Activated T-helper 17 cell treated with anti-CD3 and anti-CD28 coated beads, Interleukin-2, amount 50 U/mL, for 72 hours (primary cell): Measurements from ENCODE around the gene CD38. TPM values are rescaled to one million over a fixed set of nuclear protein-coding genes. Genes with fewer than 3 reads are reported as not detected.
"Not testable (repeated sequence)": the region's sequence is repeated elsewhere in the genome, so short reads cannot be mapped to it uniquely, and the experiment has no call there.

Experiments
- ATAC-seq: fragments of 150-1000 bp; cut with Tn5 transposase; replicated peaks from 2 replicates; pipeline ENCODE4 v1.10.0; 2021; ENCODE audit warnings: mild to moderate bottlenecking, moderate library complexity
- H3K27ac Mint-ChIP-seq: one replicate; pipeline ENCODE4 v1.8.0; 2022; ENCODE audit warnings: mixed read lengths
- H3K27me3 Mint-ChIP-seq: one replicate; pipeline ENCODE4 v1.8.0; 2022; ENCODE audit warnings: mixed read lengths
- H3K36me3 Mint-ChIP-seq: one replicate; pipeline ENCODE4 v1.8.0; 2022; ENCODE audit warnings: low read depth, mild to moderate bottlenecking, mixed read lengths
- H3K4me1 Mint-ChIP-seq: one replicate; pipeline ENCODE4 v1.8.0; 2022; ENCODE audit warnings: mixed read lengths
- H3K4me3 Mint-ChIP-seq: one replicate; pipeline ENCODE4 v1.8.0; 2022; ENCODE audit warnings: mild to moderate bottlenecking, mixed read lengths
- H3K9me3 Mint-ChIP-seq: one replicate; pipeline ENCODE4 v1.8.0; 2022; ENCODE audit warnings: mixed read lengths
- total RNA-seq, 2 donors: library from RNA; stranded (reverse); gene quantifications; one replicate each; pipeline ENCODE4 v1.2.3, GENCODE V29; 2022

The CD38 gene
- total RNA-seq, 2 donors from 2014 or later = 3.0 to 3.9 TPM

DNA sequence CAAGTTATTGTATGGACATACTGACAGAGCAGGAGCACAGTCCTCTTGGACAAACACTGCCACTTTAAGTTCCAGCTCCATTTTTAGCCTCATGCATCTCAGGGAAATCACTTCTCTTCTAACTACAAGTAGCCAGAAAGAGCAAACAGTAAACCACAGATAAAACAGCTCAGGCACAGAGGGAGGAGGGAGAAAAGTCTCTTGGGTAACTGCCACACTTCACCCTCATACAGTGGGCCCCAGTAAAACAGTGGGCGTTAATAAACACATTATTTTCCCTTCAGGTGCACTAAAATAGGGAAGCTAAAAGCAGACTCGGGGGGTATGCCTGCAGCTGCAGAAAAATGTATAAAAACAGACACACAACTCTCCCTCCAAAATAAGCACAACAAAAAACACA is 21.6 kb downstream of the CD38 start:
- Mint-ChIP-seq H3K4me1 (peaks cover 6% of the 10 kb centered on the region), H3K27ac (no peak overlapping the region), H3K9me3 (no peaks in the 10 kb centered on the region), H3K4me3 (no peak overlapping the region), H3K27me3 (peaks cover 5% of the 10 kb centered on the region), H3K36me3 (peaks cover 5% of the 10 kb centered on the region)
- ATAC-seq = no peak

DNA sequence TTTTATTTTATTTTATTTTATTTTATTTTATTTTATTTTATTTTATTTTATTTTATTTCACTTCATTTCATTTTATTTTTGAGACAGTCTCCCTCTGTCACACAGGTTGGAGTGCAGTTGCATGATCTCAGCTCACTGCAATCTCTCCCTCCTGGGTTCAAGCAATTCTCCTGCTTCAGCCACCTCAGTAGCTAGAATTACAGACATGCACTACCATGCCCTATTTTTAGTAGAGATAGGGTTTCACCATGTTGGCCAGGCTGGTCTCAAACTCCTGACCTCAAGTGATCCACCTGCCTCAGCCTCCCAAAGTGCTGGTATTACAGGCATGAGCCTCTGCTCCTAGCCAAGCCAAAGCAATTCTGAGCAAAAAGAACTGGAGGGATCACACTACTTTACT is 24.4 kb downstream of the CD38 start:
- H3K27me3 Mint-ChIP-seq, H3K4me1 Mint-ChIP-seq, ATAC-seq, H3K36me3 Mint-ChIP-seq, H3K4me3 Mint-ChIP-seq, H3K9me3 Mint-ChIP-seq, H3K27ac Mint-ChIP-seq: not testable (repeated sequence)

DNA sequence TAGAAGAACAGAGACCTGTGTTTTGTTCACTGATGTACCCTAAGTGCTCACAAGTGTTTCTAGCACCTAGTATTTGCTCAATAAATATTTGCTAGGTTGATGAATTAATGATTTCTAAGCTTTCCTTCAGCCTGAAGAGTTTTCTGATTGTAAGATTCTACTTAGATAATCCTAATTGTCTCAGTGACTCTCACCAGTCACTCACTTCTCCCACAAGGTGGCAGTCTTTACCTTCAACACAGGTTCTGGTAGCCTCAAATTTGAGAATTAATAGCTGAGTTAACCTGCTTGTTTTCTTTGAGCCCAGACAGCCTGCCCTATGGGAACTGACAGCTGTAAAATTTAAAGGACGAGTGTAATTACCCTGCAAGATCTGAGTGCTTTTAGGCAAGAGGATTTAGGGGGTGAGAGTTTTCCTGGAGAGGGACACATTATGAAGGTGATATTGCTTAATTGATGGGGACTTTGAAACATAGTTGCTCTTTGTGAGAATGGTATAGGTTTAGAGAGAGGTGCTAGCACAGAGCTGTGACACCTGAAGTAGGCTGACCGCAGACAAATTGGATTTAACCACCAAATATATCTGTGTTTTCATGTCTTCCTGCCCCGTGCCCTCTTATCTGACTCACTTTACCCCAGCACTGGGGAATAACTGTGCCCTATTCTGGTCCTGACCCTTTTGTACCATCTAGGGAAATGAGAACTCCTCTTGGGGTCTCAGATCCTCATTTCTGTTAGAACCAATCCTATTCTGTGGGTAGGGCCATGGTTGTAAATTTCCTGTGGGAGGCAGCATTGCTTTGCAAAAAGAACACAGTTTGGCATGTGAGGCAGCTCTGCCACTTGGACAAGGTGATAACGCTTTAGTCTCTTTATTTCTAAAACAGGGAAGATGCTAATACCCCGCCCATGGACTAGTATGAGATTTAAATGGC is 27.7 kb downstream of the CD38 start:
- no peaks in the 10 kb centered on the region for H3K9me3 Mint-ChIP-seq
- ATAC-seq = peak; percentile 62
- H3K36me3 Mint-ChIP-seq = no peaks in the 10 kb centered on the region
- no peak overlapping the region for H3K27ac Mint-ChIP-seq
- H3K4me1 Mint-ChIP-seq = peaks cover 7% of the 10 kb centered on the region
- H3K4me3 Mint-ChIP-seq = no peak overlapping the region
- no peaks in the 10 kb centered on the region for H3K27me3 Mint-ChIP-seq

GRCh38 chr4:15809058-15809457 is 30.9 kb downstream of the CD38 start:
- peak; percentile 62 for ATAC-seq
- Mint-ChIP-seq H3K9me3 (no peaks in the 10 kb centered on the region), H3K4me1 (peaks cover 7% of the 10 kb centered on the region), H3K4me3 (peak overlapping the region; percentile 11), H3K27me3 (no peaks in the 10 kb centered on the region), H3K27ac (no peak overlapping the region), H3K36me3 (no peaks in the 10 kb centered on the region)

DNA sequence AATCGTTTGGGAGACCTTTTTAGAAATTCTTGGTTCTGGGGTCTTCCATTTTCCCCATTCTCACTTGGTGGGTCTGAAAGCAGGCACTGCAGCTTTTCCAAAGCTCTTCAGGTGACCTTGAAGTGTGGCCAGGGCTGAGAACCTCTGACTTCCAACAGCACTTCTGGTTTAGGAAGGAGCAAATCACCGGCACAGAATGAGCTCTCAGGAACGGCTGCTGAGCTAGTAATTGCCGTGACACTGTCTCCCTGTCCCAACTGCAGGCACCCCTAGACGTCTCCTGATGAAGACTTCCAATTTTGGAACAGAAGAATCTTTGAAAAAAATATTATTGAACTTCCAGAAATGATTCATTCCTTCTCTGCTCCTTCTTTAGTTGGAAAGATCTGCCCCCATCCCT is 31.3 kb downstream of the CD38 start:
- Mint-ChIP-seq H3K27ac (no peak overlapping the region), H3K27me3 (peaks cover 3% of the 10 kb centered on the region)

GRCh38 chr4:15811703-15812337 is 33.7 kb downstream of the CD38 start:
- Mint-ChIP-seq H3K4me1 (peaks cover 7% of the 10 kb centered on the region), H3K4me3 (no peak overlapping the region), H3K27me3 (peaks cover 3% of the 10 kb centered on the region), H3K9me3 (no peaks in the 10 kb centered on the region), H3K27ac (no peak overlapping the region), H3K36me3 (no peaks in the 10 kb centered on the region)
- no peak for ATAC-seq

More for the DNA sequence above, 31.3 kb downstream of the CD38 start:
- Mint-ChIP-seq H3K4me3 (peak overlapping the region; percentile 11), H3K9me3 (no peaks in the 10 kb centered on the region), H3K36me3 (no peaks in the 10 kb centered on the region), H3K4me1 (peaks cover 7% of the 10 kb centered on the region)
- ATAC-seq = no peak

DNA sequence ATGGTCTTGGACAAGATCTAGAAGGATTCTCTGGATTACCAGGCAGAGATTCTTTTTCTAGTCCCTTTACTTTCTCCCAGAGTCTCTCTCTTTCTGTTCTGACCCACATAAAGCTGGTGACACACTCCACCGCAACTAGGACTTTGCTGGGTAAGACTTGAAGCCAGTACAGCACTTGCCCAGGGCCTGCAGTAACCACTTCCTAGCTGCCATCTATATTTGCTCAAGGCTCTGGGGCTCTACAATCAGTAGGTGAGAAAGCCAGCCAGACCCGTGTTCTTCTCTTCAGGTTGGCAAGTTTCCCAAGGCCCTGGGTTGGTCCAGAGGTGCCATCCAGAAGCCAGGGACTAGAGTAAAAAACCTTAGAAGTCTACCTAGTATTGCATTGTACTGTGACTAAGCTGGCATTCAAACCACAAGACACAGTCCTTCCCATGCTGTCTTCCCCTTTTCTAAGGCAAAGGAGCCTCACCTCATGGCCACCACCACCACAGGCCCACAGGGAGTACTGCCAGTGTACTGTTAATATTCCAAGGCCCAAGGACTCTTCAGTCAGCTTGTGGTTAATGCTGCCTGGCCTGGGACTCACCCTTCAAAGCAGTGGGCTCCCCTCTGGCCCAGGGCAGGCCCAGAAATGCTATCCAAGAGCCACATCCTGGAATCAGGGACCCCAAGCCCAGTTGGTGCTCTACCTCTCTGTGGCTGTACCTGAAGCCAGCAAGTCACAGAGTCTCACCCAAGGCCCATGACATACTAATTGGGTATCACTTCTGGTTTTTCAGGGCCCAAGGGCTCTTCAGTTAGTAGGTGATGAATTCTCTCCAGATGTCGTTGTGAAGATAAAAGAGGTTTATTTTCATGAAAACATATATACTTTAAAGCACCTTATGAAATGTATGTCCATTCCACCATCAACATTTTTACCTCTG is 54.7 kb downstream of the CD38 start:
- no peaks in the 10 kb centered on the region for H3K9me3 Mint-ChIP-seq
- no peak for ATAC-seq
- H3K4me3 Mint-ChIP-seq = no peak overlapping the region
- H3K27me3 Mint-ChIP-seq = no peaks in the 10 kb centered on the region
- no peaks in the 10 kb centered on the region for H3K4me1 Mint-ChIP-seq
- H3K36me3 Mint-ChIP-seq = no peaks in the 10 kb centered on the region
- H3K27ac Mint-ChIP-seq = no peak overlapping the region

GRCh38 chr4:15833801-15834200 is 55.7 kb downstream of the CD38 start:
- no peaks in the 10 kb centered on the region for H3K9me3 Mint-ChIP-seq
- no peaks in the 10 kb centered on the region for H3K36me3 Mint-ChIP-seq
- no peaks in the 10 kb centered on the region for H3K4me1 Mint-ChIP-seq
- H3K4me3 Mint-ChIP-seq = no peak overlapping the region
- no peak overlapping the region for H3K27ac Mint-ChIP-seq
- no peaks in the 10 kb centered on the region for H3K27me3 Mint-ChIP-seq
- no peak for ATAC-seq

DNA sequence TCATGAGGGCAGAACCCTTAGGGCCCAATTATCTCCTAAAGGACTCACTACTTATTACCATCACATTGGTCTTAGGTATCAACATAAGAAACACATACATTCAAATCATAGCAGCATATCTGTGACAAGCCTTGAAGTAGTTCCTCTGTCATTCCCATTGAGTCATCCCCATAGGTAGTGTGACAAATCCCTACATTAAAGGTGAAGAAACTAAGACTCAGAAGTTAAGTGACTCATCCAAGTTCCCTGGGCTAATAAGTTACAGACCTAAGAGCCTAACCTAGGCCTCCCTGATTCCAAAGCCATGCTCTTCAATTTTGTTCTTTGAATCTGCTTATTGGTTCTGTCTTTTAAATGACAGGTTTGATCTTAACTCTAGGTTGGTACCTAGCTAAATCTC is 58.2 kb downstream of the CD38 start:
- Mint-ChIP-seq H3K9me3 (no peaks in the 10 kb centered on the region), H3K36me3 (no peaks in the 10 kb centered on the region), H3K4me3 (no peak overlapping the region), H3K27me3 (no peaks in the 10 kb centered on the region), H3K27ac (no peak overlapping the region), H3K4me1 (no peaks in the 10 kb centered on the region)
- peak; percentile 87 for ATAC-seq

DNA sequence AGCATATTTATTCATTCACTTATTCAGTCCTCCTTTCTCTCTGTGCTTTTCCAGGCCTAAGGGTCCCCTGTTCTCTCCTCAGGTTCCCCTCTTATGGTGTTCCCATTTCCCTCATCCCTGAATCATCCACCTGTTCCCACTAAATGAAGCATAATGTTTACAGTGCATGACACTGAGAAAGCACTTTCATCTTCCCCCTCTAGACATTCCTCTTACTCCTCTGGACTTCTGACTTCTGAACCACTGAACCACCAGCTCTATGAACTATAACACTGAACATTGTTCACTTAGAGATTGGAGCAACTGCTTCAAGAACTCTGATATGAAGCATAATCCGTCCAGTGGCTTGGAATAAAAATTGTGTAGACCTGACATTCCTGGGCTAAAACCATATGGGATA is 59.5 kb downstream of the CD38 start:
- Mint-ChIP-seq H3K36me3 (no peaks in the 10 kb centered on the region), H3K27ac (no peak overlapping the region), H3K27me3 (no peaks in the 10 kb centered on the region), H3K4me1 (no peaks in the 10 kb centered on the region), H3K4me3 (no peak overlapping the region), H3K9me3 (no peaks in the 10 kb centered on the region)
- no peak for ATAC-seq

GRCh38 chr4:15841194-15841730 is 63.1 kb downstream of the CD38 start:
- H3K36me3 Mint-ChIP-seq, H3K4me3 Mint-ChIP-seq, H3K27me3 Mint-ChIP-seq, H3K4me1 Mint-ChIP-seq, H3K9me3 Mint-ChIP-seq, ATAC-seq, H3K27ac Mint-ChIP-seq: not testable (repeated sequence)

DNA sequence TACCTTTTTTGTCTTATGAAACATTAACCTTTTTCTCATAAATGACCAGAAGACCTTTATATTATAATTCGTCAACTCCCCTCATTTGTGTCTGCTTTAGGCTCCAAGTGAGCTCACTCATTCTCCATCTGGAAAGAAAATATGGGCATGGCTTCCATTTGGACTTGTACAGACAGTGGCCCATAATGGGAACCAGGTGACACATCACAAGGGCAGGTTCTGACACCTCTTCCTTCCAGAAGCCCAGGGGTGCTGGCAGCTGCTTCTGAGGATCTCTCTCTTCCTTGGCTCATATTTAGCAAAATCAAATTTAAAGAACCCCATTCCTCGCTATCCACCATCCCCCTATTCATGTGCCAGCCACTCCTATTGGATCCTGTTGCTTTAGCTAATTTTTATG is 69.6 kb downstream of the CD38 start:
- Mint-ChIP-seq H3K36me3 (no peaks in the 10 kb centered on the region), H3K4me1 (no peaks in the 10 kb centered on the region), H3K27ac (no peak overlapping the region), H3K4me3 (no peak overlapping the region), H3K9me3 (no peaks in the 10 kb centered on the region), H3K27me3 (no peaks in the 10 kb centered on the region)
- ATAC-seq = no peak

DNA sequence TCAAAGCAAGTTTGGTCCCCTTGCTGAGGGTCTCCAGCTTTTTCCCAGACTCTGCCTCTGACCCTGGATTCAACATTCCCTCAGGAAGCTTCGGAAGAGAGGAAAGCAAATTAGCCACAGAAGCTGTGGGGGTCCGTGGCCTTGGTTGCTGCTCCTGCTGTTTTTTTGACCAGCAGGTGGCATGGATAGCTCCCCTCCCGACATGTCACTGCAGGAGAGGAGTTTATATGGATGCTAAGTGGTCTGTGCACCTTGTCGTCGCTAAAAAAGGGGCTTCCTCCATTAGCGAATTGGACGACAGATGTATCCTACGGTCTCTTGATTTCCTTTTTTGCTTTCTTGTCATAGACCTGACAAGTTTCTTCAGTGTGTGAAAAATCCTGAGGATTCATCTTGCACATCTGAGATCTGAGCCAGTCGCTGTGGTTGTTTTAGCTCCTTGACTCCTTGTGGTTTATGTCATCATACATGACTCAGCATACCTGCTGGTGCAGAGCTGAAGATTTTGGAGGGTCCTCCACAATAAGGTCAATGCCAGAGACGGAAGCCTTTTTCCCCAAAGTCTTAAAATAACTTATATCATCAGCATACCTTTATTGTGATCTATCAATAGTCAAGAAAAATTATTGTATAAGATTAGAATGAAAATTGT is 70.2 kb downstream of the CD38 start:
- no peaks in the 10 kb centered on the region for H3K4me1 Mint-ChIP-seq
- no peaks in the 10 kb centered on the region for H3K27me3 Mint-ChIP-seq
- no peak overlapping the region for H3K27ac Mint-ChIP-seq
- H3K36me3 Mint-ChIP-seq = no peaks in the 10 kb centered on the region
- H3K9me3 Mint-ChIP-seq = no peaks in the 10 kb centered on the region
- no peak for ATAC-seq
- H3K4me3 Mint-ChIP-seq = no peak overlapping the region

DNA sequence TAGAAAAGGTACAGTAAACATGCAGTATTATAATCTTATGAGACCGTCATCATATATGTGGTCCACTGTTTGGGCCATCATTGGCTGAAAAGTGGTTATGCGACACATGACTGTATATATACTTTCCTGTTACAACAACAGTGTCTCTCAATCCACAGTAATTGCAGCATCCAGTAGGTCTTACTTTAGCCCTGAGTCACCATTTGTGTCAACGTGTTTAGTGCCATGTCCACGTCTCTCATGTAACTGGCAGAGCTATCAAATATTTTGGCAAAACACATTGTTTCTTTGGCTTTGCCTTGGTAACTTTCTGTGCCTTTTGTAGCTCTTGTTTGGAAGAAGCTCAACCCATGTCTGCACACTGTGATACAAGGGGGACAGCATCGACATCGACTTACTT is 73.8 kb downstream of the CD38 start:
- ATAC-seq = no peak
- Mint-ChIP-seq H3K4me1 (no peaks in the 10 kb centered on the region), H3K36me3 (no peaks in the 10 kb centered on the region)

More for the DNA sequence above, 73.8 kb downstream of the CD38 start:
- Mint-ChIP-seq H3K27me3 (peaks cover 3% of the 10 kb centered on the region), H3K27ac (no peak overlapping the region), H3K4me3 (no peak overlapping the region), H3K9me3 (no peaks in the 10 kb centered on the region)
